Left lung (tissue), 10 donors: ENCODE data around the gene DSCAM. TPM values are rescaled to one million over a fixed set of nuclear protein-coding genes. Genes with fewer than 3 reads are reported as not detected.

Source experiments
- ATAC-seq: fragments of 200-7000 bp; cut with Tn5 transposase; one replicate; pipeline ENCODE4 v1.9.1; 2020; ENCODE audit warnings: moderate library complexity
- DNase-seq, 4 donors: peaks; one replicate each; pipeline ENCODE4 v3.0.0-alpha.2; 2013 to 2020
- H3K27ac ChIP-seq, 2 donors: fragments of 200-600 bp; sonication (generic) in 1 of 2; one replicate each; pipeline versions ENCODE4 v1.5.0 to v1.8.0; 2020 to 2021
- H3K27me3 ChIP-seq, 2 donors: fragments of 200-600 bp; sonication (generic) in 1 of 2; one replicate each; pipeline versions ENCODE4 v1.5.0 to v1.8.0; 2020 to 2021
- H3K36me3 ChIP-seq, 2 donors: fragments of 200-600 bp; sonication (generic) in 1 of 2; one replicate each; pipeline versions ENCODE4 v1.5.0 to v1.8.0; 2020 to 2021
- H3K4me1 ChIP-seq, 2 donors: fragments of 200-600 bp; one replicate each; pipeline ENCODE4 v1.8.0; 2021
- H3K4me3 ChIP-seq, 2 donors: fragments of 200-600 bp; sonication (generic) in 1 of 2; one replicate each; pipeline versions ENCODE4 v1.5.0 to v1.8.0; 2020 to 2021; ENCODE audit warnings: mild to moderate bottlenecking in 1 of 2
- H3K9me3 ChIP-seq, 2 donors: fragments of 200-600 bp; sonication (generic) in 1 of 2; one replicate each; pipeline versions ENCODE4 v1.5.0 to v1.8.0; 2020 to 2021
- intact Hi-C, 2 donors: fragments of 100-400 bp; cut with DNase I; formaldehyde crosslinking; loops; one replicate each; pipeline versions ENCODE4 v1.11.2 to v1.14.2; 2022
- polyA plus RNA-seq, 6 donors: library from polyadenylated mRNA; unstranded; fragments of 120-200 nt; gene quantifications; one replicate each; pipeline ENCODE4 v1.2.1, GENCODE V29; 2013; ENCODE audit not compliant: insufficient read length in 6 of 6
- total RNA-seq, 2 donors: library from RNA; stranded (reverse); fragmentation: NEBNext Ultra II Directional; extraction: Animal tissue kit (Norgen Biotek cat#: 25700); gene quantifications; one replicate each; pipeline ENCODE4 v1.2.1, GENCODE V29; 2021
- TF ChIP-seq, protein P1 (sequence below), 2 donors: fragments of 200-600 bp; sonication (generic) in 1 of 2; IDR thresholded peaks; one replicate each; pipeline versions ENCODE4 v1.5.0 to v1.8.0; 2021; ENCODE audit warnings: antibody characterized with exemption in 2 of 2
- donor health status: DM: no; HTN: yes; CAD: no.
- donor health status: DM: no; HTN: no; CAD: no.

The DSCAM gene
- total and polyA plus RNA-seq, 8 donors, result 0.03 to 0.24 (median 0.07) TPM; not detected in 1

DNA sequence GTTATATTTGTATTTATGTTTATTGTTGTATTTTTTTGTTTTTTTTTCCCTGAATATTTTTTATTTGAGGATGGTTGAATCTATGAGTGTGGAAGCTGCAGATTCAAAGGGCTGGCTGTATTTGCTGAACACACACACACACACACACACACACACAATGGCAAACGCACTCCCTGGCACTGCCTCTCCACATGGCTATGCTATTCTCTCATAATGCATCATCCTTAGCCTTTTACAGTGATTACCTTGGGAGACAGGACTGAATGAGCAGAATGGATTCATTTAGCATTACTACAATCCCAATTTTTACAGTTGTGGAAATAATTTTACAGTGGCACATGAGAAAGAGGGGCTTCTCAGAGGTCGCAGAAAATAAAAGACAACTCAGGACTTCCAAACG is 589.6 kb downstream of the DSCAM start:
- ATAC-seq (no peak), DNase-seq (no peak)
- intact Hi-C loops, result no loop called here
- TF ChIP-seq, protein P1, sequence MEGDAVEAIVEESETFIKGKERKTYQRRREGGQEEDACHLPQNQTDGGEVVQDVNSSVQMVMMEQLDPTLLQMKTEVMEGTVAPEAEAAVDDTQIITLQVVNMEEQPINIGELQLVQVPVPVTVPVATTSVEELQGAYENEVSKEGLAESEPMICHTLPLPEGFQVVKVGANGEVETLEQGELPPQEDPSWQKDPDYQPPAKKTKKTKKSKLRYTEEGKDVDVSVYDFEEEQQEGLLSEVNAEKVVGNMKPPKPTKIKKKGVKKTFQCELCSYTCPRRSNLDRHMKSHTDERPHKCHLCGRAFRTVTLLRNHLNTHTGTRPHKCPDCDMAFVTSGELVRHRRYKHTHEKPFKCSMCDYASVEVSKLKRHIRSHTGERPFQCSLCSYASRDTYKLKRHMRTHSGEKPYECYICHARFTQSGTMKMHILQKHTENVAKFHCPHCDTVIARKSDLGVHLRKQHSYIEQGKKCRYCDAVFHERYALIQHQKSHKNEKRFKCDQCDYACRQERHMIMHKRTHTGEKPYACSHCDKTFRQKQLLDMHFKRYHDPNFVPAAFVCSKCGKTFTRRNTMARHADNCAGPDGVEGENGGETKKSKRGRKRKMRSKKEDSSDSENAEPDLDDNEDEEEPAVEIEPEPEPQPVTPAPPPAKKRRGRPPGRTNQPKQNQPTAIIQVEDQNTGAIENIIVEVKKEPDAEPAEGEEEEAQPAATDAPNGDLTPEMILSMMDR (IDR thresholded peaks at IDR 0.05), result no peak
- Histone ChIP-seq H3K9me3 (peaks cover 0 to 1% of the 10 kb centered on the region in 2 donors), H3K4me3 (no peak overlapping the region), H3K27me3 (peaks cover 0 to 6% of the 10 kb centered on the region in 2 donors), H3K4me1 (no peaks in the 10 kb centered on the region), H3K27ac (no peak overlapping the region), H3K36me3 (no peaks in the 10 kb centered on the region)

- peaks cover 0 to 16% of the 10 kb centered on the region in 2 donors for H3K9me3 ChIP-seq
- no peaks in the 10 kb centered on the region for H3K36me3 ChIP-seq
- no peaks in the 10 kb centered on the region for H3K4me1 ChIP-seq
- no peak overlapping the region for H3K4me3 ChIP-seq
- peaks cover 0 to 6% of the 10 kb centered on the region in 2 donors for H3K27me3 ChIP-seq
- no peak overlapping the region for H3K27ac ChIP-seq
- TF ChIP-seq, protein P1 (IDR thresholded peaks at IDR 0.05), result no peak
- DNase-seq (no peak), ATAC-seq (no peak)
- intact Hi-C loops, result no loop called here
These were observed 591.2 kb downstream of the DSCAM start for GRCh38 chr21:40255518-40256444.

GRCh38 chr21:40254540-40255465 is 592.2 kb downstream of the DSCAM start:
- H3K4me3 ChIP-seq, result no peak overlapping the region

GRCh38 chr21:40253112-40253511 is 593.8 kb downstream of the DSCAM start:
- intact Hi-C loops, result no loop called here
- peaks cover 0 to 6% of the 10 kb centered on the region in 2 donors for H3K27me3 ChIP-seq
- H3K36me3 ChIP-seq, result no peaks in the 10 kb centered on the region
- no peak for DNase-seq
- no peaks in the 10 kb centered on the region for H3K4me1 ChIP-seq
- ATAC-seq, result no peak
- no peak overlapping the region for H3K27ac ChIP-seq
- no peak overlapping the region for H3K4me3 ChIP-seq
- H3K9me3 ChIP-seq, result peaks cover 0 to 29% of the 10 kb centered on the region in 2 donors
- TF ChIP-seq, protein P1 (IDR thresholded peaks at IDR 0.05), result no peak

More at GRCh38 chr21:40254540-40255465, 592.2 kb downstream of the DSCAM start:
- no peaks in the 10 kb centered on the region for H3K4me1 ChIP-seq
- no peaks in the 10 kb centered on the region for H3K36me3 ChIP-seq
- TF ChIP-seq, protein P1 (IDR thresholded peaks at IDR 0.05), result no peak
- no peak for DNase-seq
- no peak for ATAC-seq
- H3K27ac ChIP-seq, result no peak overlapping the region
- intact Hi-C loops, result no loop called here
- H3K27me3 ChIP-seq, result peaks cover 0 to 6% of the 10 kb centered on the region in 2 donors
- H3K9me3 ChIP-seq, result peaks cover 0 to 21% of the 10 kb centered on the region in 2 donors
